GM12891 (cell line): ENCODE measurements around the gene GAN.

Source experiments
- PAX5 ChIP-seq: IDR thresholded peaks from 2 replicates; pipeline ENCODE4 v1.6.1; 2011; ENCODE audit warnings: low read length, moderate library complexity, mild to moderate bottlenecking; ENCODE audit not compliant: insufficient read depth, severe bottlenecking
- POLR2A ChIP-seq: IDR thresholded peaks from 2 replicates; pipeline ENCODE4 v1.6.1; 2011; ENCODE audit warnings: low read depth, low read length, control low read depth
- POLR2AphosphoS5 ChIP-seq: IDR thresholded peaks from 2 replicates; pipeline ENCODE4 v1.6.1; 2011; ENCODE audit warnings: low read depth, low read length, control low read depth
- POU2F2 ChIP-seq: IDR thresholded peaks from 2 replicates; pipeline ENCODE4 v1.6.1; 2011; ENCODE audit warnings: low read depth, mild to moderate bottlenecking, control low read depth, low read length, moderate library complexity
- SPI1 ChIP-seq: IDR thresholded peaks from 2 replicates; pipeline ENCODE4 v1.6.1; 2011; ENCODE audit warnings: low read depth, low read length, control low read depth
- TAF1 ChIP-seq: IDR thresholded peaks from 2 replicates; pipeline ENCODE4 v1.6.1; 2011; ENCODE audit warnings: low read depth, low read length, control low read depth

GRCh38 chr16:81319221-81319912, 4.6 kb downstream of the GAN start:
- TF ChIP-seq SPI1 (no peak), POLR2A (no peak), PAX5 (no peak), POLR2AphosphoS5 (no peak), TAF1 (no peak), POU2F2 (no peak)
